Heart right ventricle (tissue), 16 donors: ENCODE measurements around the gene CLDN7. TPM values are rescaled to one million over a fixed set of nuclear protein-coding genes. Genes with fewer than 3 reads are reported as not detected.

Experiments
- ATAC-seq, 8 donors: fragments of 200-7000 bp; cut with Tn5 transposase; one replicate each; pipeline ENCODE4 v1.9.1; 2020; ENCODE audit warnings: mild to moderate bottlenecking in 8 of 8, moderate library complexity in 8 of 8, moderate number of reproducible peaks in 1 of 8
- DNase-seq, 2 donors: peaks; one replicate each; pipeline ENCODE4 v3.0.0-alpha.2; 2020
- H3K27ac ChIP-seq, 10 donors: fragments of 200-600 bp; sonication (generic) in 2 of 10; one replicate each; pipeline versions ENCODE4 v1.5.0 to v1.8.0; 2020 to 2022; ENCODE audit warnings: mild to moderate bottlenecking in 3 of 10
- H3K27me3 ChIP-seq, 7 donors: fragments of 200-600 bp; one replicate each; pipeline ENCODE4 v1.8.0; 2021 to 2022; ENCODE audit warnings: mild to moderate bottlenecking in 2 of 7
- H3K36me3 ChIP-seq, 9 donors: fragments of 200-600 bp; sonication (generic) in 1 of 9; one replicate each; pipeline versions ENCODE4 v1.5.0 to v1.8.0; 2020 to 2022; ENCODE audit warnings: mild to moderate bottlenecking in 2 of 9
- H3K4me1 ChIP-seq, 9 donors: fragments of 200-600 bp; sonication (generic) in 1 of 9; one replicate each; pipeline versions ENCODE4 v1.5.0 to v1.8.0; 2020 to 2022; ENCODE audit warnings: mild to moderate bottlenecking in 4 of 9
- H3K4me3 ChIP-seq, 10 donors: fragments of 200-600 bp; sonication (generic) in 2 of 10; one replicate each; pipeline versions ENCODE4 v1.5.0 to v1.8.0; 2020 to 2022; ENCODE audit warnings: mild to moderate bottlenecking in 7 of 10, moderate library complexity in 2 of 10
- H3K9me3 ChIP-seq, 11 donors: fragments of 200-600 bp in 10 of 11; sonication (generic) in 2 of 11; one replicate each; pipeline versions ENCODE4 v1.5.0 to v1.8.0; 2013 to 2022; ENCODE audit warnings: mild to moderate bottlenecking in 2 of 11, control low read depth in 1 of 11, moderate library complexity in 1 of 11
- WGBS, 2 donors: extraction: QIAGEN DNeasy Blood & Tissue Kit; methylation state at CpG; one replicate each; pipeline ENCODE4 v1.1.7; 2013; ENCODE audit warnings: inconsistent platforms in 1 of 2; 5-methylcytosine and 5-hydroxymethylcytosine counted together
- intact Hi-C, 10 donors: fragments of 100-400 bp; cut with DNase I; formaldehyde crosslinking; loops; one replicate each; pipeline versions ENCODE4 v1.11.1 to v1.14.2; 2022
- polyA plus RNA-seq, 2 donors: library from polyadenylated mRNA; stranded (reverse); fragments of 200-250 nt; gene quantifications; one replicate each; pipeline ENCODE4 v1.2.3, GENCODE V29; 2013
- total RNA-seq, 10 donors: library from RNA; stranded (reverse); fragmentation: NEBNext Ultra II Directional in 3 of 10; extraction: Animal tissue kit (Norgen Biotek cat#: 25700) in 3 of 10; gene quantifications; one replicate each; pipeline versions ENCODE4 v1.2.1 to v1.2.4, GENCODE V29; 2021 to 2023
- TF ChIP-seq, protein P1 (sequence below), 9 donors: fragments of 200-600 bp; sonication (generic) in 2 of 9; IDR thresholded peaks; one replicate each; pipeline versions ENCODE4 v1.5.0 to v1.8.0; 2021 to 2022; ENCODE audit warnings: antibody characterized with exemption in 9 of 9, mild to moderate bottlenecking in 5 of 9, moderate library complexity in 1 of 9
- donor health status: Arrhythmogenic right ventricular cardiomyopathy.
- donor health status: ischemic (EF 13 %, LVEDD 7.1; RV severe dilation, severe dysfunction).
- donor health status: healthy with polysubstance abuse.
- donor health status: DM: no; HTN: yes; CAD: no.
- donor health status: DM: no; HTN: no; CAD: no.
- donor health status: ischemic (EF 25% LVEDD 6.9; RV normal size, moderate dysfunction).
- donor health status: ischemic (EF 25% LVEDD 5.7; RV mildly dilated, moderate dysfunction).
- donor health status: healthy.
- donor health status: DM: yes; HTN: yes; CAD: no.
- donor health status: Ischemic cardiomyopathy.
- donor health status: ischemic (EF 35%, LVEDD 5.7; RV mildly dilated, moderate dysfunction).
- donor health status: nonischemic (EF 11% LVEDD 7.7; RV severe dilation, severe dysfunction).
- donor health status: DM: yes; HTN: yes; CAD: no.
- donor health status: PGD.
- donor health status: ischemic (EF 29% LVEDD 5.4; RV normal size, mild dysfunction).
- donor health status: nonischemic (EF 23%, LVEDD 6.1; RV moderate dilation, normal function).

CLDN7 gene
- total and polyA plus RNA-seq, 12 donors = 0.39 to 2.5 (median 0.90) TPM

DNA sequence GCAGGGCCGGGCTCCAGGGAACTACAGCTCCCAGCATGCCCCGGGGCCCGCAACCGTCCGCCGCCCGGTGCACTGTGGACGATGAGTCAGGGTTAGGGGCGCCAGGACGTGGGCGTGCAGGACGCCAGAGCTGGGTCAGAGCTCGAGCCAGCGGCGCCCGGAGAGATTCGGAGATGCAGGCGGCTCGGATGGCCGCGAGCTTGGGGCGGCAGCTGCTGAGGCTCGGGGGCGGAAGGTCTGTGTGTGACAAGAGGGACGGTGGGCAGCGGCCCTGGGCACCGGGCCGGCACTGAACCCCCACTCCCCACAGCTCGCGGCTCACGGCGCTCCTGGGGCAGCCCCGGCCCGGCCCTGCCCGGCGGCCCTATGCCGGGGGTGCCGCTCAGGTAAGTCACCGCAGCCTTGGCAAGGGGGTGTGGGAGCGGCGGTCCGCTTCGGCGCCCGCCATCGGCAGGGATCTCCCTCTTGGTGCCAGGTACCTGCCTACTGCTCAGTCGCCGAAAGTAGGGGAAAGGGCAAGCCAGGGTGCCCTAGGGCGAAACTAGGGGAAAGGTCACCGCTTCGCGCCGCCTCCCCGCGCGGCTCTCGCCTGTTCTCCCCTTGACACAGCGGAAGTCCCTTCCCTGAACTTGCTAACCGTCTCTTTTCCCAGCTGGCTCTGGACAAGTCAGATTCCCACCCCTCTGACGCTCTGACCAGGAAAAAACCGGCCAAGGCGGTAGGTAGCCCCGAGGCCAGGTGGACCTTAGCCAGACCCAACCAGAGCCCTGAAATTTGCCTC is 42.3 kb downstream of the CLDN7 start, which contains the start of the genes ACADVL and DLG4:
Gene ACADVL (plus strand): TSS at position 127 of the 781 bp plus-strand sequence. CDS start 47 bp downstream, at position 174.
Gene DLG4 (minus strand): TSS at position 25 of the 781 bp plus-strand sequence.
- intact Hi-C loops = loop anchor here in 1 of 10 donors (2.0 kb wide), 1 partner anchor 19 kb away; the partner anchor contains the start of gene PHF23
- peak; percentile 82 to 89 (median 86) for ATAC-seq
- peaks cover 16 to 86% (median 60%) of the 10 kb centered on the region in 9 donors for H3K4me1 ChIP-seq

DNA sequence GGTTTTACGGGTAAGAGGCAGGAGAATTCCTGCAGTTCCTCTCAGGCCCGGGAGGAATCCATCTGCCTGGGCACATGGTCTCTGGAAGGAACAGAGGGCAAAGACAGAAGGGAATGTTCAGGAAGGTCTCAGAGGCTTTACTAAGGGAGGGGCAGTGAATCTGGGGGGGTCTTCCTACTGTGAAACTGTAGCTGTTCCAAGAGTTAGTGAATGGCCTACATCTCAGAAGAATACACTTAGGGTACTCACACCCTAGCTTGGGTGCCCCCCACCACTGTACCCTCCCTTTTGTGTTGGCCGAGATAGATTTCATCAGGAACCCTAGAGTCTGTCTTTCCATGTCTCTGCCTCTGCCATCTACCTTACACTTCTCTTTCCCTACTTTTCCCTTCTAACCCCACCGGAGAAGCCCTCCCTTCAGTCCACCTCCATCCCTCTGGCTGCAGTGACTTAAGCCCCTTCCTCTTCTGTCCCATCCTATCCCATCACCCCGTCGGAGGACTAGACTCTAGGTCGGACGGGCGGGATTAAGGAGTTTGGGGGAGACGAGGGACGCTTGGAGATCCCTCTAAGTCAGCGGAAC is 43.0 kb downstream of the CLDN7 start:
- DNase-seq (no peak), ATAC-seq (no peak)
- TF ChIP-seq, protein P1, sequence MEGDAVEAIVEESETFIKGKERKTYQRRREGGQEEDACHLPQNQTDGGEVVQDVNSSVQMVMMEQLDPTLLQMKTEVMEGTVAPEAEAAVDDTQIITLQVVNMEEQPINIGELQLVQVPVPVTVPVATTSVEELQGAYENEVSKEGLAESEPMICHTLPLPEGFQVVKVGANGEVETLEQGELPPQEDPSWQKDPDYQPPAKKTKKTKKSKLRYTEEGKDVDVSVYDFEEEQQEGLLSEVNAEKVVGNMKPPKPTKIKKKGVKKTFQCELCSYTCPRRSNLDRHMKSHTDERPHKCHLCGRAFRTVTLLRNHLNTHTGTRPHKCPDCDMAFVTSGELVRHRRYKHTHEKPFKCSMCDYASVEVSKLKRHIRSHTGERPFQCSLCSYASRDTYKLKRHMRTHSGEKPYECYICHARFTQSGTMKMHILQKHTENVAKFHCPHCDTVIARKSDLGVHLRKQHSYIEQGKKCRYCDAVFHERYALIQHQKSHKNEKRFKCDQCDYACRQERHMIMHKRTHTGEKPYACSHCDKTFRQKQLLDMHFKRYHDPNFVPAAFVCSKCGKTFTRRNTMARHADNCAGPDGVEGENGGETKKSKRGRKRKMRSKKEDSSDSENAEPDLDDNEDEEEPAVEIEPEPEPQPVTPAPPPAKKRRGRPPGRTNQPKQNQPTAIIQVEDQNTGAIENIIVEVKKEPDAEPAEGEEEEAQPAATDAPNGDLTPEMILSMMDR (IDR thresholded peaks at IDR 0.05) = no peak
- Histone ChIP-seq H3K4me3 (peak overlapping the region; percentile 63 to 99 (median 88)), H3K36me3 (peaks cover 0 to 36% (median 9%) of the 10 kb centered on the region in 9 donors), H3K27ac (peak overlapping the region; percentile 91 to 100 (median 98)), H3K9me3 (no peaks in the 10 kb centered on the region), H3K4me1 (peaks cover 16 to 80% (median 63%) of the 10 kb centered on the region in 9 donors), H3K27me3 (no peaks in the 10 kb centered on the region)
- 18 to 19% methylated on average over 12 of the region's 12 CpGs for WGBS, 2 donors
- intact Hi-C loops = loop anchor here in 1 of 10 donors (2.0 kb wide), 1 partner anchor 19 kb away; the partner anchor contains the start of gene PHF23

More for the DNA sequence above, 42.3 kb downstream of the CLDN7 start, which contains the start of the genes ACADVL and DLG4:
- Histone ChIP-seq H3K27me3 (no peaks in the 10 kb centered on the region), H3K36me3 (peaks cover 0 to 43% (median 11%) of the 10 kb centered on the region in 9 donors), H3K4me3 (peak within 1 kb of the TSS; percentile 63 to 99 (median 88)), H3K27ac (peak within 1 kb of the TSS; percentile 91 to 100 (median 98)), H3K9me3 (no peaks in the 10 kb centered on the region)
- TF ChIP-seq, protein P1 (IDR thresholded peaks at IDR 0.05) = no peak
- 0% methylated on average over 55 to 63 of the region's 63 CpGs for WGBS, 2 donors
- DNase-seq = peak; percentile 91 to 94

DNA sequence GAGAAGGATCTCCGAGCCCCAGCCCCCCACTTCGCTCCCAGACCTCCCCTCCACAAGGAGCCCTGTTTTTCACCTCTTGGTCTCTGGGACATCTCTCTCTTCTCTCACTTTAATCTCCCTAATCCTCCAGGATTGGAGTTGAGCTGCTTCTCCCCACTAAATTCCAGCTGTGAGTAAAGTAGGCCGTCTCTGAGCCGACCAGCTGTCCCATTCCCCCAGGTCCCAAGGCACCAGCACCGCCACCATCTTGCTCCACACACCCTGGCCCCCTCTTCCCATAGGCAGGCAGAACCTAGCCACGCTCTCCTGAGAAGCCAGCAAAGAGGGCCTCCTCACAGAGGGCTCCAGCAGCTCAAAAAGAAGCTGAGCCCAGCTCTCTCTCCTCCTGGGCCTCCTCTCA is 43.5 kb downstream of the CLDN7 start:
- intact Hi-C loops = loop anchor here in 1 of 10 donors (2.0 kb wide), 1 partner anchor 20 kb away; the partner anchor contains the start of gene PHF23
- Histone ChIP-seq H3K4me3 (no peak overlapping the region), H3K27me3 (no peaks in the 10 kb centered on the region), H3K9me3 (no peaks in the 10 kb centered on the region), H3K27ac (peak overlapping the region in 8 of 10 donors; percentile 67 to 100 (median 98)), H3K4me1 (peaks cover 19 to 78% (median 65%) of the 10 kb centered on the region in 9 donors), H3K36me3 (peaks cover 0 to 31% (median 4%) of the 10 kb centered on the region in 9 donors)
- 63 to 65% methylated on average over 6 of the region's 6 CpGs for WGBS, 2 donors
- no peak for ATAC-seq
- TF ChIP-seq, protein P1 (IDR thresholded peaks at IDR 0.05) = no peak
- DNase-seq = no peak

DNA sequence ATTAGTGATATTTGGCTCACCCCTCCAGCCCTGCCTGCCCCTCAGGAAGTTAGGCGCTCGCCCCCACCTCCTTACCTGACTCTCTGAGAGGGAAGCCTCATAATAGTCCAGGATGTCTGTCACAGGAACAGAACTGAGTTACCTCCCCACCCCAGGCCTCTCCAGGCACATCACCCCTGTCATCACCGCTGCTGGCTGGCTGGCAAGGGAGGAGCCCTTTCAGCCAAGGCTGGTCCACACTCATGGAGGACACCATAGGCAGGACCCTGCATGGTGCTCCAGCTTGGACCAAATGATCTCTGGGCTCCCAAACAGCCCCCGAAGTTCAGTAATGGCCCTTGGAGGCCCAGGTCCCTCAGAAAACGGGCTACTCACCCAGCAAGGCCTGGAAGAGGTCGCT is 44.1 kb downstream of the CLDN7 start:
- intact Hi-C loops = loop anchor here in 1 of 10 donors (2.0 kb wide), 1 partner anchor 21 kb away; the partner anchor contains the start of gene PHF23
- ATAC-seq = no peak
- 53 to 62% methylated on average over 6 of the region's 6 CpGs for WGBS, 2 donors
- Histone ChIP-seq H3K9me3 (no peaks in the 10 kb centered on the region), H3K36me3 (peaks cover 0 to 25% (median 0%) of the 10 kb centered on the region in 9 donors), H3K4me3 (peak overlapping the region in 9 of 10 donors; percentile 29 to 60 (median 52)), H3K27ac (peak overlapping the region in 9 of 10 donors; percentile 36 to 98 (median 74)), H3K4me1 (peaks cover 20 to 77% (median 67%) of the 10 kb centered on the region in 9 donors), H3K27me3 (no peaks in the 10 kb centered on the region)
- TF ChIP-seq, protein P1 (IDR thresholded peaks at IDR 0.05) = no peak
- DNase-seq = no peak
